Glutamatergic neuron (in vitro differentiated cells): Measurements from ENCODE around the gene EXPH5. TPM values are rescaled to one million over a fixed set of nuclear protein-coding genes. Genes with fewer than 3 reads are reported as not detected.

ENCODE experiments used
- DNase-seq: peaks from one replicate; pipeline ENCODE4 v3.0.0; 2022
- H3K27ac Mint-ChIP-seq: one replicate; pipeline ENCODE4 v1.8.0; 2020; ENCODE audit warnings: mild to moderate bottlenecking, mixed read lengths, inconsistent platforms; ENCODE audit not compliant: unreplicated experiment
- H3K27me3 Mint-ChIP-seq: one replicate; pipeline ENCODE4 v1.8.0; 2020; ENCODE audit warnings: mild to moderate bottlenecking, moderate library complexity, mixed read lengths, inconsistent platforms; ENCODE audit not compliant: unreplicated experiment
- H3K36me3 Mint-ChIP-seq: one replicate; pipeline ENCODE4 v1.8.0; 2020; ENCODE audit warnings: mild to moderate bottlenecking, mixed read lengths, inconsistent platforms; ENCODE audit not compliant: unreplicated experiment
- H3K4me1 Mint-ChIP-seq: one replicate; pipeline ENCODE4 v1.8.0; 2020; ENCODE audit warnings: mild to moderate bottlenecking, low read depth, mixed read lengths, inconsistent platforms; ENCODE audit not compliant: unreplicated experiment
- H3K4me3 Mint-ChIP-seq: one replicate; pipeline ENCODE4 v1.8.0; 2020; ENCODE audit warnings: mild to moderate bottlenecking, mixed read lengths, inconsistent platforms; ENCODE audit not compliant: unreplicated experiment
- H3K9me3 Mint-ChIP-seq: one replicate; pipeline ENCODE4 v1.8.0; 2020; ENCODE audit warnings: mild to moderate bottlenecking, moderate library complexity, mixed read lengths, inconsistent platforms; ENCODE audit not compliant: unreplicated experiment
- CTCF ChIP-seq: fragments of 200-600 bp; sonication (generic); IDR thresholded peaks from one replicate; pipeline ENCODE4 v1.5.0; 2021; ENCODE audit not compliant: partially characterized antibody, unreplicated experiment
- total RNA-seq: library from RNA; stranded (reverse); fragmentation: NEBNext Ultra II Directional; extraction: Animal tissue kit (Norgen Biotek cat#: 25700); gene quantifications from one replicate; pipeline ENCODE4 v1.2.1, GENCODE V29; 2021; ENCODE audit not compliant: unreplicated experiment

The EXPH5 gene
- total RNA-seq, 1 donor from 2014 or later = 0.44 TPM

GRCh38 chr11:108562746-108563581 lies 30.6 kb downstream of the EXPH5 start:
- Mint-ChIP-seq H3K4me1 (peaks cover 4% of the 10 kb centered on the region), H3K9me3 (no peaks in the 10 kb centered on the region), H3K27ac (no peak overlapping the region), H3K36me3 (no peaks in the 10 kb centered on the region), H3K27me3 (no peaks in the 10 kb centered on the region), H3K4me3 (no peak overlapping the region)
- TF ChIP-seq CTCF = no peak
- DNase-seq = no peak

GRCh38 chr11:108561535-108561991 lies 32.0 kb downstream of the EXPH5 start:
- no peak for TF ChIP-seq CTCF
- H3K9me3 Mint-ChIP-seq = no peaks in the 10 kb centered on the region
- H3K4me3 Mint-ChIP-seq = no peak overlapping the region
- no peaks in the 10 kb centered on the region for H3K27me3 Mint-ChIP-seq
- no peak for DNase-seq
- H3K36me3 Mint-ChIP-seq = no peaks in the 10 kb centered on the region
- peaks cover 4% of the 10 kb centered on the region for H3K4me1 Mint-ChIP-seq
- no peak overlapping the region for H3K27ac Mint-ChIP-seq

DNA sequence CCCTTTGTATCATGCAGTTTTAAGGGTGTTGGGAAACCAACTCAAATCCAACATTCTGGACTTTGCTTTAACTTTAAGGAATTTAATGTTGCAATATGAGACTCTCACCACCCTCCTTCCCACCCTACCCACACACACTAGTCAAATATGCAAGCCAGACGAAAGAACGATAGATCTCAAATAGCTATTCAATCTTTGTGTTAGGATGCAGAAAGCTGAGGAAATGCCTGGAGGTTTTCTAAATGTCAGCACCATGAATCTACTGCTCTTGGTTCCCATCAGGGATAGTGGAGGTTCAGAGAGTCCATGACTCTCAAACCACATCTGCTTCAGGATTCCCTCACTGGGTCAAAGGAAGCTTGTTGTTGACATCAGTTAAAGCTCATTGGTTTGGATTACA lies 33.7 kb downstream of the EXPH5 start:
- no peak for TF ChIP-seq CTCF
- no peak for DNase-seq
- Mint-ChIP-seq H3K36me3 (no peaks in the 10 kb centered on the region), H3K27me3 (no peaks in the 10 kb centered on the region), H3K27ac (no peak overlapping the region), H3K4me1 (peaks cover 4% of the 10 kb centered on the region), H3K9me3 (no peaks in the 10 kb centered on the region), H3K4me3 (no peak overlapping the region)

DNA sequence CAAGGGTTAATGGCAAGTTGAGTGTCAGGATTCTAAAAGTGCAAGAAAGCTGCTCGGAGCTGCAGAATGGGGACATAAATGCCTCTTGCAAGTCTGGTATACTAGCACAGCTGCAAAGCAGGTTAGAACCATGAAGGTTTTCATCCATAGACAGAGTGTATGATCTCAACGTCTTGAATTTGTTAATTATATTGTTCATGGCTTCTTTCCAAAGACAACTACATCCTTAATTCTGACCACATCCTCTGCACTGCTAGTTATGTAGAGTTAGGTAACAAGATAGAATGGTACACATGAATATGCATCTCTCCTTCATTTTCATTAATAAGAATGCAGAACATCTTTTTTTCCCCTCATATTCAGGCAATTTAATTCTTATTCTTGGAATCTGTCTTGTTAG lies 34.2 kb downstream of the EXPH5 start:
- Mint-ChIP-seq H3K4me1 (peaks cover 4% of the 10 kb centered on the region), H3K27ac (no peak overlapping the region), H3K27me3 (no peaks in the 10 kb centered on the region), H3K36me3 (no peaks in the 10 kb centered on the region), H3K4me3 (no peak overlapping the region), H3K9me3 (no peaks in the 10 kb centered on the region)
- no peak for DNase-seq
- TF ChIP-seq CTCF = no peak

DNA sequence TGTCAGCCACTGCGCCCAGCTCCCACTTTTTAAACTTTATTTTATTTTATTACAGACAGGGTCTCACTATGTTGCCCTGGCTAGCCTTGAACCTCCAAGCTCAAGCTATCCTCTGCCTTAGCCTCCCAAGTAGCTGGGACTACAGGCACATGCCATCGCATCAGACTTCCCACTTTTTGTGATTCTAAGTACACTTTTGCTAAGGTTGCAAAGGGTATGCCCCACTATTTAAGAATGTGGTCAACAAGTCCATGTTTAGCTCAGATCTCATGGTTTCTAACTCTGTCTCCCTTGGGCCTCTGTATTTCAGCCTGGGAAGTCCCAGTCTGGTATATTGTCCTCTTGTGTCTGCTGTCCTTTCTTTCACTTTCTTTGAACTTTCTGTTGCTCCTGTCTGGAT lies 35.3 kb downstream of the EXPH5 start:
- H3K4me3 Mint-ChIP-seq = no peak overlapping the region
- peaks cover 4% of the 10 kb centered on the region for H3K4me1 Mint-ChIP-seq
- no peaks in the 10 kb centered on the region for H3K27me3 Mint-ChIP-seq
- H3K36me3 Mint-ChIP-seq = no peaks in the 10 kb centered on the region
- no peak overlapping the region for H3K27ac Mint-ChIP-seq
- DNase-seq = no peak
- no peaks in the 10 kb centered on the region for H3K9me3 Mint-ChIP-seq
- TF ChIP-seq CTCF = no peak
